ENCODE data around the gene LAG3. TPM values are rescaled to one million over a fixed set of nuclear protein-coding genes. Genes with fewer than 3 reads are reported as not detected.

Gene LAG3
- total RNA-seq, 1 experiment from 2014 or later: 3.3 TPM

DNA sequence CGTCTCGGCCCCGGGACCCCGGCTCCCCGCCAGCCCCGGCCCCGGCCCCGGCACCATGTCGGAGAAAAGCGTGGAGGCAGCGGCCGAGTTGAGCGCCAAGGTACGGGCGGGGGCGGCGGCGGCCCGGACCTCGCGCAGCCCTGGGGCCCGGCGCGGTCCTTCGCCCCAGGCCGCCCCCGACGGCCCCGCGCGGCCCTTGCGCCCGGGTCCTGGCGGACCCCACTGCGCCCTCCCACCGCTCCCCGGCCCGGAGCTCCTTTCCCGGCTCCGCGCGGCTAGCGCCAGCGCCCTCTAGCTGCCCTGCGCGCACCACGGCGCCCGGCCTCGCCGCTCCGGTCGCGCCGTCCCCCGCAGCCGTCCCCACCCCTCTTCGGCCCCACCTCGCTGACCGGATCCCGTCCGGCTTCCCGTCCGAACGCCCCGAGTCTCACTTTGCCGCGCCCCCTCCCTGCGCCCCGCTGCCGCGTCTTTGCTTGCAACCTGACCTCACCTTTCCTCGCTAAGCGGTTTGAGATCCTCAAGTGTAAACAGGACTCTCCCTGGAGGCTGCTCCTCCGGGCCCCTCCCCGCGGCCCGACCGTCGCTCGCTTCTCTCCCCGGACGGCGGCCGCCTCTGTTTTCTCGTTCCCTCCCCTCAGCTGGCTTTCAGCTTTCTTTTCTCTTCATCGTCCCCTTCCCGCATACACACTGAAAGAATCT is 5.5 kb upstream of the LAG3 start:
- Histone ChIP-seq H3K36me3 (ENCODE audit: control insufficient read depth in 1 of 2, insufficient read depth in 2 of 2, low read length in 2 of 2) (peaks cover 9 to 13% of the 10 kb centered on the region in 2 experiments; a peak in 3 of 4 replicates), H3K9me3 (ENCODE audit: control insufficient read depth in 1 of 2, insufficient read depth in 1 of 2, low read depth in 1 of 2, low read length in 2 of 2) (no peaks in the 10 kb centered on the region), H3K79me2 (ENCODE audit: insufficient read depth, low read length) (peaks cover 29% of the 10 kb centered on the region), H3K4me3 (replicated peaks in 1 of 2; ENCODE audit: low read depth in 1 of 2, low read length in 2 of 2) (peak overlapping the region; percentile 85 to 90), H3K27ac (ENCODE audit: low read depth, low read length) (peak overlapping the region; percentile 72), H3K9me2 (ENCODE audit: insufficient read depth) (no peaks in the 10 kb centered on the region), H3K9ac (ENCODE audit: low read length) (peak overlapping the region; percentile 84), H4K20me1 (ENCODE audit: insufficient read depth) (no peaks in the 10 kb centered on the region), H3K27me3 (ENCODE audit: insufficient read depth, low read length) (no peaks in the 10 kb centered on the region), H3K4me2 (ENCODE audit: low read length) (peak overlapping the region; percentile 95), H3K4me1 (ENCODE audit: control insufficient read depth in 1 of 2, insufficient read depth in 2 of 2, low read length in 2 of 2) (peaks cover 54 to 81% of the 10 kb centered on the region in 2 experiments), H2AFZ (ENCODE audit: low read depth, low read length, poor library complexity, severe bottlenecking) (no peak overlapping the region)
- ChIA-PET RAD21 (ENCODE audit: low non-redundant PET in 1 of 2, low total read pairs in 2 of 2, uncharacterized antibody in 2 of 2, unreplicated experiment in 2 of 2) (interaction anchor here in 1 of 2 experiments (2.3 kb wide), 1 partner anchor 14 kb away, joined by 15 read pairs; the partner anchor contains the start of gene MLF2), POLR2A (interaction anchor here (0.8 to 3.0 kb wide), 15 partner anchors 8 to 195 kb away, joined by 3 to 41 read pairs (median 7); partner anchors contain the start of genes C12orf57, CDCA3, COPS7A and GPR162), CTCF (interaction anchor here (0.6 to 3.0 kb wide), 14 partner anchors 9 to 158 kb away, joined by 3 to 53 read pairs (median 3); partner anchors contain the start of genes COPS7A, MLF2, P3H3 and USP5)
- intact Hi-C loops (cut with micrococcal nuclease): loop anchor here (2.0 kb wide), 1 partner anchor 14 kb away; the partner anchor contains the start of gene MLF2
- ATAC-seq: peak; percentile 38
- no peak for DNase-seq (ENCODE audit: low read depth, low spot score)
- TF ChIP-seq ZFX (IDR thresholded peaks at IDR 0.05) (peak; percentile 76; the same call in 1 of the 2 replicates), MAX (IDR thresholded peaks at IDR 0.05) (no peak), TCF7L2 (IDR thresholded peaks at IDR 0.05; ENCODE audit: borderline replicate concordance, extremely low read depth, insufficient read depth, insufficient read length) (peak; percentile 38), FOSL1 (IDR thresholded peaks at IDR 0.05; ENCODE audit: low read depth) (no peak), ZNF274 (IDR thresholded peaks at IDR 0.05; ENCODE audit: low read depth, low read length) (no peak), YY1 (IDR thresholded peaks at IDR 0.05; ENCODE audit: extremely low read depth, insufficient replicate concordance, low read depth, low read length) (peak; percentile 51)
- TF ChIP-seq, protein P1, sequence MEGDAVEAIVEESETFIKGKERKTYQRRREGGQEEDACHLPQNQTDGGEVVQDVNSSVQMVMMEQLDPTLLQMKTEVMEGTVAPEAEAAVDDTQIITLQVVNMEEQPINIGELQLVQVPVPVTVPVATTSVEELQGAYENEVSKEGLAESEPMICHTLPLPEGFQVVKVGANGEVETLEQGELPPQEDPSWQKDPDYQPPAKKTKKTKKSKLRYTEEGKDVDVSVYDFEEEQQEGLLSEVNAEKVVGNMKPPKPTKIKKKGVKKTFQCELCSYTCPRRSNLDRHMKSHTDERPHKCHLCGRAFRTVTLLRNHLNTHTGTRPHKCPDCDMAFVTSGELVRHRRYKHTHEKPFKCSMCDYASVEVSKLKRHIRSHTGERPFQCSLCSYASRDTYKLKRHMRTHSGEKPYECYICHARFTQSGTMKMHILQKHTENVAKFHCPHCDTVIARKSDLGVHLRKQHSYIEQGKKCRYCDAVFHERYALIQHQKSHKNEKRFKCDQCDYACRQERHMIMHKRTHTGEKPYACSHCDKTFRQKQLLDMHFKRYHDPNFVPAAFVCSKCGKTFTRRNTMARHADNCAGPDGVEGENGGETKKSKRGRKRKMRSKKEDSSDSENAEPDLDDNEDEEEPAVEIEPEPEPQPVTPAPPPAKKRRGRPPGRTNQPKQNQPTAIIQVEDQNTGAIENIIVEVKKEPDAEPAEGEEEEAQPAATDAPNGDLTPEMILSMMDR (IDR thresholded peaks at IDR 0.05 in 2 of 3, conservative IDR thresholded peaks at IDR 0.05 in 1 of 3; ENCODE audit: borderline replicate concordance in 1 of 3, insufficient read depth in 1 of 3, low read depth in 2 of 3, low read length in 2 of 3): peak in 2 of 3 experiments; percentile 56 to 59; a peak in 4 of 6 replicates
- TF ChIP-seq, protein P2, sequence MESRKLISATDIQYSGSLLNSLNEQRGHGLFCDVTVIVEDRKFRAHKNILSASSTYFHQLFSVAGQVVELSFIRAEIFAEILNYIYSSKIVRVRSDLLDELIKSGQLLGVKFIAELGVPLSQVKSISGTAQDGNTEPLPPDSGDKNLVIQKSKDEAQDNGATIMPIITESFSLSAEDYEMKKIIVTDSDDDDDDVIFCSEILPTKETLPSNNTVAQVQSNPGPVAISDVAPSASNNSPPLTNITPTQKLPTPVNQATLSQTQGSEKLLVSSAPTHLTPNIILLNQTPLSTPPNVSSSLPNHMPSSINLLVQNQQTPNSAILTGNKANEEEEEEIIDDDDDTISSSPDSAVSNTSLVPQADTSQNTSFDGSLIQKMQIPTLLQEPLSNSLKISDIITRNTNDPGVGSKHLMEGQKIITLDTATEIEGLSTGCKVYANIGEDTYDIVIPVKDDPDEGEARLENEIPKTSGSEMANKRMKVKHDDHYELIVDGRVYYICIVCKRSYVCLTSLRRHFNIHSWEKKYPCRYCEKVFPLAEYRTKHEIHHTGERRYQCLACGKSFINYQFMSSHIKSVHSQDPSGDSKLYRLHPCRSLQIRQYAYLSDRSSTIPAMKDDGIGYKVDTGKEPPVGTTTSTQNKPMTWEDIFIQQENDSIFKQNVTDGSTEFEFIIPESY (IDR thresholded peaks at IDR 0.05; ENCODE audit: extremely low read depth, insufficient replicate concordance, low read length): no peak
- BruUV-seq (replicated peaks): no TSS peak

Data from HCT116 (cell line).